Esophagus squamous epithelium (tissue), 5 donors: ENCODE measurements around the gene BRME1. TPM values are rescaled to one million over a fixed set of nuclear protein-coding genes. Genes with fewer than 3 reads are reported as not detected.

ENCODE experiments used
- DNase-seq: peaks from one replicate; lab custom pipeline; 2025; lab: John Stamatoyannopoulos, UW
- H3K27ac ChIP-seq, 4 donors: fragments of 200-600 bp; sonication (generic); one replicate each; pipeline ENCODE4 v1.5.1; 2016 to 2019; ENCODE audit warnings: mild to moderate bottlenecking in 1 of 4
- H3K27me3 ChIP-seq, 4 donors: fragments of 200-600 bp; sonication (generic); 1 replicate in 3 of 4; 2 replicates in 1 of 4; pipeline versions ENCODE4 v1.5.1 to v1.6.0; 2017 to 2021; ENCODE audit warnings: antibody characterized with exemption in 1 of 4
- H3K36me3 ChIP-seq, 3 donors: fragments of 200-600 bp; sonication (generic); one replicate each; pipeline ENCODE4 v1.5.1; 2016 to 2019
- H3K4me1 ChIP-seq, 3 donors: fragments of 200-600 bp; sonication (generic); one replicate each; pipeline ENCODE4 v1.5.1; 2017 to 2019
- H3K4me3 ChIP-seq, 4 donors: fragments of 200-600 bp; sonication (generic); 1 replicate in 3 of 4; 2 replicates in 1 of 4; pipeline ENCODE4 v1.5.1; 2016 to 2019; ENCODE audit warnings: mild to moderate bottlenecking in 2 of 4, moderate library complexity in 1 of 4
- H3K9me3 ChIP-seq, 3 donors: fragments of 200-600 bp; sonication (generic); one replicate each; pipeline ENCODE4 v1.5.1; 2016 to 2019
- CTCF ChIP-seq, 6 experiments: fragments of 450-650 bp in 4 of 6; fragments of 200-600 bp in 2 of 6; sonication (generic) in 2 of 6; IDR thresholded peaks; one replicate each; pipeline ENCODE4 v1.5.1; 2016 to 2019; ENCODE audit warnings: antibody characterized with exemption in 6 of 6, mild to moderate bottlenecking in 4 of 6, moderate library complexity in 4 of 6
- POLR2A ChIP-seq, 4 donors: fragments of 450-650 bp; IDR thresholded peaks; one replicate each; pipeline ENCODE4 v1.6.1; 2017; ENCODE audit warnings: antibody characterized with exemption in 4 of 4, mild to moderate bottlenecking in 4 of 4, moderate library complexity in 3 of 4
- WGBS, 2 donors: methylation state at CpG; one replicate each; pipeline ENCODE4 v1.1.5; 2018; 5-methylcytosine and 5-hydroxymethylcytosine counted together
- intact Hi-C: fragments of 100-400 bp; cut with DNase I; formaldehyde crosslinking; loops from one replicate; pipeline ENCODE4 v1.15.0; 2022
- total RNA-seq, 4 donors: library from RNA; depleted of rRNA; stranded (reverse); fragments of >200 nt; gene quantifications; one replicate each; pipeline ENCODE4 v1.1.0, GENCODE V29; 2016
- donor health status: DM: yes; HTN: yes; CAD: no.

Gene BRME1
- total RNA-seq, 4 donors from 2014 or later, result 1.8 to 6.3 (median 4.0) TPM

- no peak for TF ChIP-seq CTCF (IDR thresholded peaks at IDR 0.05)
- TF ChIP-seq POLR2A (IDR thresholded peaks at IDR 0.05), result no peak
- WGBS, 2 donors, result 91 to 94% methylated on average over 5 to 8 of the region's 17 CpGs
- Histone ChIP-seq H3K36me3 (peaks cover 22 to 100% (median 26%) of the 10 kb centered on the region in 3 donors), H3K27ac (no peak overlapping the region), H3K4me3 (no peak overlapping the region), H3K27me3 (no peaks in the 10 kb centered on the region), H3K9me3 (no peaks in the 10 kb centered on the region), H3K4me1 (no peaks in the 10 kb centered on the region)
- intact Hi-C loops, result no loop called here
- DNase-seq, result no peak
Observed at GRCh38 chr19:13913352-13913751, 7.4 kb upstream of the BRME1 start.

- intact Hi-C loops, result no loop called here
- no peak for DNase-seq
- Histone ChIP-seq H3K27ac (no peak overlapping the region), H3K9me3 (no peaks in the 10 kb centered on the region), H3K36me3 (peaks cover 16 to 65% (median 26%) of the 10 kb centered on the region in 3 donors), H3K4me3 (no peak overlapping the region), H3K4me1 (peaks cover 13 to 29% (median 15%) of the 10 kb centered on the region in 3 donors), H3K27me3 (no peaks in the 10 kb centered on the region)
- 100% methylated on average over 2 of the region's 2 CpGs for WGBS, 2 donors
- TF ChIP-seq CTCF (IDR thresholded peaks at IDR 0.05), result no peak
Observed at GRCh38 chr19:13909430-13909829, 3.5 kb upstream of the BRME1 start.

- intact Hi-C loops, result no loop called here
- TF ChIP-seq POLR2A (IDR thresholded peaks at IDR 0.05) (no peak), CTCF (IDR thresholded peaks at IDR 0.05) (no peak)
- H3K9me3 ChIP-seq, result no peaks in the 10 kb centered on the region
Observed at GRCh38 chr19:13908674-13909073, 2.8 kb upstream of the BRME1 start.

GRCh38 chr19:13906910-13907309 is 993 bp upstream of the BRME1 start:
- TF ChIP-seq POLR2A (IDR thresholded peaks at IDR 0.05) (no peak), CTCF (IDR thresholded peaks at IDR 0.05) (no peak)
- peaks cover 0 to 40% (median 3%) of the 10 kb centered on the region in 3 donors for H3K36me3 ChIP-seq
- no peak for DNase-seq
- H3K27me3 ChIP-seq, result no peaks in the 10 kb centered on the region
- H3K27ac ChIP-seq, result peak overlapping the region; percentile 85 to 96 (median 91)
- no peaks in the 10 kb centered on the region for H3K9me3 ChIP-seq
- H3K4me3 ChIP-seq, result peak overlapping the region; percentile 77 to 98 (median 84)
- peaks cover 13 to 29% (median 15%) of the 10 kb centered on the region in 3 donors for H3K4me1 ChIP-seq
- intact Hi-C loops, result no loop called here
- WGBS, 2 donors, result 38 to 85% methylated on average over 1 to 3 of the region's 5 CpGs

More at GRCh38 chr19:13908674-13909073, 2.8 kb upstream of the BRME1 start:
- DNase-seq, result no peak
- Histone ChIP-seq H3K4me3 (no peak overlapping the region), H3K4me1 (peaks cover 13 to 29% (median 15%) of the 10 kb centered on the region in 3 donors), H3K27me3 (no peaks in the 10 kb centered on the region), H3K27ac (no peak overlapping the region), H3K36me3 (peaks cover 16 to 58% (median 21%) of the 10 kb centered on the region in 3 donors)
- WGBS, 2 donors, result 87 to 88% methylated on average over 8 of the region's 8 CpGs

- no peaks in the 10 kb centered on the region for H3K9me3 ChIP-seq
- peaks cover 13 to 29% (median 15%) of the 10 kb centered on the region in 3 donors for H3K4me1 ChIP-seq
- DNase-seq, result no peak
- intact Hi-C loops, result no loop called here
- H3K36me3 ChIP-seq, result peaks cover 0 to 36% (median 0%) of the 10 kb centered on the region in 3 donors
- TF ChIP-seq POLR2A (IDR thresholded peaks at IDR 0.05) (no peak), CTCF (IDR thresholded peaks at IDR 0.05) (no peak)
- peak overlapping the region; percentile 77 to 98 (median 84) for H3K4me3 ChIP-seq
- no peaks in the 10 kb centered on the region for H3K27me3 ChIP-seq
- peak overlapping the region; percentile 85 to 96 (median 91) for H3K27ac ChIP-seq
- 0 to 6% methylated on average over 2 of the region's 13 CpGs for WGBS, 2 donors
Observed at GRCh38 chr19:13906521-13906904, 596 bp upstream of the BRME1 start.
